ENCODE measurements around the gene PRR7.
"Not testable (repeated sequence)": the region's sequence is repeated elsewhere in the genome, so short reads cannot be mapped to it uniquely, and the experiment has no call there.

The PRR7 gene

DNA sequence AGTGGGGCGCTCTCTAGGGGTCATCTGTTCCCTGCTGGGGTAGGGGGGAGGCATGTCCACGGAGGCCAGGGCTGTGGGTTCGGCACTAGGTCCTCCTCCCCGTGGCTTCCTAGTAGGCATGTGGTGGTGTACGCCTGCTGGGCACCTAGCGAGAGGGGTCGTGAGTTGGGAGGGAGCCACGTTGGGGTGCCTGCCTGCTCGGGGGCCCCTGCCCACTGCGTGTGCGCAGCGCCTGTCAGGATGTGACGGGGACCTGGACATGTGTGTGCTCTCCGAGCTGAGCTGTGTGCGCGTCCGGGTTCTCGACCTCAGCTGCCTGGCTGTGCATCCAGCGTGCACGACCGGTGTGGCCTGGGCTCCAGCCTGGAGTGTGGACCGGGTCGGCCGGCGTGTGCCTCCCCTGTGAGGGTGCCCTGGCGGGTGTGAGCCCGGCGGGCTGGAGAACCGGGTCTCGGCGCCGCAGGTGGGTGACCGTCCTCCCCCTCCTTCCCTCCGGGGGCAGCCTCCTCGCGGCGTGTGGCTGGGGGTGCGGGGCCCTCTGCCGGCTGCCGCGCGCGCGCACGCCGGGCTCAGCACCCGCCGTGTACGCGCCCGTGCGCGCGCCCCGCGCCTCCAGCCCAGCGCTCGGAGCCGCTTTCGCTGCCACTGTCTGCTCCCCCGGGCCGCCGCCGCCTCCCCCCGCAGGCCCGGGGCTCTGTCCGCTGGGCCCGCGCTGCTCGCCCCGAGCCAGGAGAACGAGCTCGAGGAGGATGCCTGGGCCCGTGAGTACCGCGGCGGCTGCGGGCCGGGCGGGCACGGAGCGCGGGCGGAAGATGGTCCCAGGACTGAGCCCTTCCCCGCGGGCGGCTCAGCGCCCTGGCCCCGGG is at the start of gene PRR7:
TSS of gene PRR7 (plus strand) at position 615 of the 866 bp plus-strand sequence. CDS start 8,254 bp downstream, outside the sequence.
- DNase-seq = peak; percentile 80

GRCh38 chr5:177397875-177398390 is 48.7 kb upstream of the PRR7 start:
- DNase-seq = no peak

GRCh38 chr5:177399997-177400868 is 46.4 kb upstream of the PRR7 start, which contains the start of gene PFN3:
Gene PFN3 (minus strand): TSS chr5:177400661. CDS start chr5:177400576, 85 bp downstream.
- DNase-seq = no peak

GRCh38 chr5:177402271-177403043 is 44.2 kb upstream of the PRR7 start:
- DNase-seq = peak; percentile 71

GRCh38 chr5:177403102-177403791 is 43.4 kb upstream of the PRR7 start:
- peak; percentile 67 for DNase-seq

- DNase-seq = peak; percentile 87
These were observed 42.6 kb upstream of the PRR7 start for GRCh38 chr5:177403792-177404640.

- no peak for DNase-seq
These were observed 41.9 kb upstream of the PRR7 start for GRCh38 chr5:177404641-177405179.

DNA sequence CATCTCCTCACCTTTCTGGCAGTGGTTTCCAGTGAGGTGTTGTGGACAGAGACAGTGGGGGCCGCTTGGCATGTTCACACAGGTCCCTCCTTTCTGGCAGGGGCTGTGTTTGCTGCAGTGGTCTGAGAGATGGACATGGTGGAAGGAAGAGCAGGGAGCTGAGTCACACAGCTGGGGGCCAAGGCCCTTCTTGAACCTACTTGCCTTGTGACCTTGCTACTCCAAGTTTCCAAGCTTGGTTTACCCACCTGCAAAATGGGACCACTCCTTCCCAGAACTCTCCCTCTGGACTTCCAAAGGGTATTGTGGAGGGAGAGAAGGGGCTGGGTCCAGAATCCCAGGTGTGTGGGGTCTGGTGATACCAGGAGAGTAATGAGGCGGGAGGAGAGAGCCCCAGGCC is 41.3 kb upstream of the PRR7 start:
- DNase-seq = no peak

GRCh38 chr5:177405805-177406204 is 40.8 kb upstream of the PRR7 start:
- no peak for DNase-seq

DNA sequence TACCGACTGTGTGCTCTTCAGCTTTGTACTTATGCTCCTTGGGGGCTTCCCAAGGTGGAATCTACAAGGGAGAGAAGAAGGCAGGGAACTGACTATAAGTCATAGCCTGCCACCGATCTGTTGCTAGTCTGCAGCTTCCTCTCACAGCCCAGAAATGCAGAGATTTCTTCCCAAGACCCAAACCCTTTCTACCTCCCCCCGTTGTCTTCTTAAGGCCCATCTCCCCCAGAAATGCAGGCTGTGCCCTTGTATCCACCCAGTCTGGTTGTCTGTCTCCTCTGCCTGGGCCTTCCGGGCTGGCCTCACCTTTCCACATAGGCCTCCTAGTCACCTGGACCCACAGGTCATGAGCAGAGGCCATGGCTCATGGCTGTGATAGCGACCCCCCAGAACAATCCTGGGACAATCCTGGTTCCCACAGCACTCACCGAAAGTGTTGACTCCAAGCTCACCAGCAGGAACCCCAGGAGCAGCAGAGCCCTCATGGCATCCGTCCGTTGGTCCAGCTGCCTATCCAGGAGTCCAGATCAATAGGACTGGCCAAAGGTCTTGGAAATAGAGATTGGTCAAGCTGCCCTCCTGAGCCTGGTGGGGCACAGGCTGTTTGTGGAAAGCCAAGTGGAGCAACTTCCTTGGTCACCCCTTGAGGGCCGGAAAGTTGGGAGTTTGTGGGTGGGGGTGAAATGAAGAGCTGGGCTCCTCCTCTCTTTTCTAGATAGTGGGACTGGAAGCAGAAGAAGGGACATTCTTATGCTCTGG is 37.4 kb upstream of the PRR7 start, which contains the start of gene F12:
TSS of gene F12 (minus strand) at position 522 of the 759 bp plus-strand sequence. CDS start at position 485, 37 bp downstream.
- DNase-seq = no peak

- DNase-seq = no peak
These were observed 36.0 kb upstream of the PRR7 start for GRCh38 chr5:177410575-177410974.

DNA sequence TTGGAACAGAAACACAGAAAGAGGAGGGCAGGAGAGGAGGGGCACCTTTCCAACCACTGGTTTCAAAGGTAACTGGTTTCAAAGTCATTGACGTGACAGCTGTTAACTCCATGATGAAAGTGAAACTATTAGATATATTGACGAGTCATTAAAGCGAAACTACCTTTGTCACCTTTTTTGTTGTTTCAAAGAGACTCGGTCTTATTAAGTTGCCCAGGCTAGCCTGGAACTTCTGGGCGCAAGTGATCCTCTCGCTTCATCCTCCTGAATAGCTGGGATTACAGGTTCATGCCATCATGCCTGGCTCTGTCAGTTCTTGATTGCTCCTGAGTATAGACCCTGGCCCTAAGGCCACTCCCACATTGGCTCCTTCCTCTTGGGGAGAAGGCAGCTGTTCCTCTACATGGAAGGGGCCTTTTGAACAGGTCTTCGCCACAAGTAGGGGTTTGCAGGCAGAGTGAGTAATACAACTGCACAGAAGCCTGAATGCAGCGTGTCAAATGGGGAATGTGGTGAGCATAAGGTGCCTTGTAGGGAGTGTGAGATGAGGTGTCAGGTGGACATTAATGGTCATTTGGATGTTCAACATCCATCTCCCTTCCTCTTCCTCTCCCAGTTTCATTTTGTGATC is 33.9 kb upstream of the PRR7 start:
- DNase-seq = no peak

DNA sequence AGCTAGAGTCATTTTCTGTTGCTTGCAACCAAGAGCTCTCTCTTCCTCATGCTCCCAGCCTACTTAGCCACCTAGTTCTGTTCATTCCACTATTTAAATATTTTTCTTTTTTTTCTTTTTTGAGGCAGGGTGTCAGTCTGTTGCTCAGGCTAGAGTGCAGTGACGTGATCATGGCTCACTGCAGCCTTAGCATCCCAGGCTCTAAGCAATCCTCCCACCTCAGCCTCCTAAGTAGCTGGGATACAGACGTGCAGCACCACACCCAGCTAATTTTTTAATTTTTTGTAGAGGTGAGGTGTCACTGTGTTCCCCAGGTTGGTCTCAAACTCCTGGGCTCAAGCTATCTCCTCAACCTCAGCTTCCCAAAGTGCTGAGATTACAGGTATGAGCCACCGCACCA is 32.1 kb upstream of the PRR7 start:
- no peak for DNase-seq

DNA sequence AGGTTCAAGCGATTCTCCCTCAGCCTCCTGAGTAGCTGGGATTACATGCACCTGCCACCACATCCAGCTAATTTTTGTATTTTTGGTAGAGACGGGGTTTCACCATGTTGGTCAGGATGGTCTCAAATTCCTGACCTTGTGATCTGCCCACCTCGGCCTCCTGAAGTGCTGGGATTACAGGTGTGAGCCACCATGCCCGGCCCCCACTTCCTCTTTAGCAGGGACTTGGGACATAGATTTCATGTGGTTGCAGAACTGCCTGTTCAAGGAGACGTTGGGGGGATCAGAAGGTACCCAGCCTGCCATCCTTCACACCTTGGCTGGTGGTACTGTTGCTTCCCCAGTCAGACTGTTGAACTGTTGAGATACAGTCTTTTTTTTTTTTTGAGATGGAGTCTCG is 29.5 kb upstream of the PRR7 start:
- not testable (repeated sequence) for DNase-seq

- DNase-seq = no peak
These were observed 27.6 kb upstream of the PRR7 start for GRCh38 chr5:177419046-177419445.

DNA sequence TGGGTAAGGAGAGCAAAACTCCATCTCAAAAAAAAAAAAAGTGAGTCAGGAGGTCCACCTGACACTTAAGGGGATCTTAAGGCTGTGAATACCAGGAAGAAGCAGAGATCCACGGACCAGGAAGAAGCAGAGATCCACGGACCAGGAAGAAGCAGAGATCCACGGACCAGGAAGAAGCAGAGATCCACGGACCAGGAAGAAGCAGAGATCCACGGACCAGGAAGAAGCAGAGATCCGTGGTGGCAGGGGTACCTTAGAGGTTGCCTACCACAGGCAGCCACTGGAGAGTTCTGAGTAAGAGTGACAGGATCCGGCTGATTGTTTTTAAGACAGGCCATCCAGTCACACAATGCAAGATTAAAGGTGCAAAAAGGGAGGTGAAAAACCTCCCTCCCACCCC is 26.1 kb upstream of the PRR7 start:
- DNase-seq = not testable (repeated sequence)

GRCh38 chr5:177421062-177421798 is 25.4 kb upstream of the PRR7 start:
- DNase-seq = no peak

- no peak for DNase-seq
These were observed 22.9 kb upstream of the PRR7 start for GRCh38 chr5:177423671-177424070.

Data from activated T-cell treated with anti-CD3 and anti-CD28 coated beads, Interleukin-2, amount 50 U/mL, for 1 hour (primary cell).